ENCODE results near the gene CDADC1. TPM values are rescaled to one million over a fixed set of nuclear protein-coding genes. Genes with fewer than 3 reads are reported as not detected.

Gene CDADC1
- 8.9 to 13.5 TPM (median 11.8 TPM) in 3 replicates for total RNA-seq
- long read RNA-seq, partial matches to known transcripts: 6 of 8 reads
- long read RNA-seq, other reads (novel, unspliced or antisense): 1 of 8 reads

DNA sequence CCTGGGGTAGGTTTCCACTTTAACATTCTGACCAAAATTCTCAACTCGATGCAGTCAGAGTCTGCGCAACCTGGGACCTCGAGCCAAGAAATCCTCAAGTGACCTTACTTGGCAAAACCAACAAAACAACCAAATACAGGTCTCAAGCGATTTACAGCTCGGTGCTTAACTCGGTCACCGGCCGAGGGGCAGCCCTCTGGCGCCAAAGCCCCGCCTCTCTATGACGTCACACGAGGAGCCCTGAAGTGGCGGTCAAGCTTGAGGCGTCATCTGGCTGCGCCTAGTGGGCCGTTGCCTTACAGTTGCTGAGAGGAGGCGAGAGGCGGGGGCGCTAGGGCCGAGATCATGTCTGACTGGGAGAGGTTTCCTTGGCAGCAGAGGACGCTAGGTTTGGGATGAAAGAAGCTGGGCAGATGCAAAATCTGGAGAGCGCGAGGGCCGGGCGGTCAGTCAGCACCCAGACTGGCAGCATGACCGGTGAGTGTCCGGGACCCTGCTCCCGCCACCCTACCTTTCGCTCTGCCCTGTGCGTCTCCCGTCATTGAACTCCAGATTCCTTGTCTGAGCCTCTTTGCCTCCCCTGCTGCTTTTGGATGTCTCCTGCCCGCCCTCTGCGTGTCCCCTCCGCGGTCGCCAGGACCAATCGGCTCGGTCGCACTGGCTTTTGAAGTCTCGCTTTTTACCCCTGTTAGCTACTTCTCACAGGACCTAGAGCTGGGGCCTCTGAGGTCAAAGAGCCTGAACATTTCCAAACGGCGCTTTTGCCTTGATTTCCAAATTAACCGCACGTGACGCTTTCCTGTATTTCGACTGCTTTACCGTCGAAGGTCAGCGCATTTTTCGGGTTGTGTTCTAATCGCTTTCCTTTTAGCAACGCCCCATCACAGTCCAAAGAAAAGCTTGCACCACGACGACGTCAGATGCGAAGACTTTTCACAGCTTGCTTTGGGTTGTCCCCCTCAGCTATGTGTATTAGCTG is at the start of gene CDADC1:
Gene CDADC1 (plus strand): TSS at position 283 of the 979 bp plus-strand sequence. CDS start 113 bp downstream, at position 396.
- Mint-ChIP-seq H3K36me3 (ENCODE audit: low read depth) (peaks cover 2% of the 10 kb centered on the region), H3K27ac (ENCODE audit: unreplicated experiment) (peak within 1 kb of the TSS; percentile 99), H3K9me3 (ENCODE audit: low read depth) (no peaks in the 10 kb centered on the region), H3K4me1 (ENCODE audit: low read depth) (peaks cover 16% of the 10 kb centered on the region), H3K27me3 (ENCODE audit: low read depth) (no peaks in the 10 kb centered on the region), H3K4me3 (ENCODE audit: unreplicated experiment) (peak within 1 kb of the TSS; percentile 88)
- TF ChIP-seq, protein P1, sequence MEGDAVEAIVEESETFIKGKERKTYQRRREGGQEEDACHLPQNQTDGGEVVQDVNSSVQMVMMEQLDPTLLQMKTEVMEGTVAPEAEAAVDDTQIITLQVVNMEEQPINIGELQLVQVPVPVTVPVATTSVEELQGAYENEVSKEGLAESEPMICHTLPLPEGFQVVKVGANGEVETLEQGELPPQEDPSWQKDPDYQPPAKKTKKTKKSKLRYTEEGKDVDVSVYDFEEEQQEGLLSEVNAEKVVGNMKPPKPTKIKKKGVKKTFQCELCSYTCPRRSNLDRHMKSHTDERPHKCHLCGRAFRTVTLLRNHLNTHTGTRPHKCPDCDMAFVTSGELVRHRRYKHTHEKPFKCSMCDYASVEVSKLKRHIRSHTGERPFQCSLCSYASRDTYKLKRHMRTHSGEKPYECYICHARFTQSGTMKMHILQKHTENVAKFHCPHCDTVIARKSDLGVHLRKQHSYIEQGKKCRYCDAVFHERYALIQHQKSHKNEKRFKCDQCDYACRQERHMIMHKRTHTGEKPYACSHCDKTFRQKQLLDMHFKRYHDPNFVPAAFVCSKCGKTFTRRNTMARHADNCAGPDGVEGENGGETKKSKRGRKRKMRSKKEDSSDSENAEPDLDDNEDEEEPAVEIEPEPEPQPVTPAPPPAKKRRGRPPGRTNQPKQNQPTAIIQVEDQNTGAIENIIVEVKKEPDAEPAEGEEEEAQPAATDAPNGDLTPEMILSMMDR (IDR thresholded peaks at IDR 0.05): no peak
- DNase-seq (ENCODE audit: low spot score): peak; percentile 97

DNA sequence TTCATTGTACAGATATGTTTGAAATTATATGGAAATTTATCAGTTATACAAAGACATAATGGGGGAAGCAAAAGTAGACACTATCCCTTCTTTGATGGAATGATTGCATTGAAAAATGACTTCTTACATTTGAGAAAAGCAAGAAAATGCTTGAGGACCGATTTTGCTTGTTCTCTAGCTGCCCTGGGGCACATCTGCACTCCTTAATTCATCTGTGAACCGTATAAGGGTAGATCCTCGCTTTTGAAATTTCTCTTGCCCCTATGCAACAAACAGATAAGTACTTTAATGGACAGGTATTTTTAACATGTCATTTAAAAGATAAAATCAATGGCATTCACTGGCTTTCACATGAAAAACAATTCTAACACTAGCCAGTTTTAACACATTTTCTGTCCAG is 41.1 kb upstream of the CDADC1 start:
- Mint-ChIP-seq H3K27ac (ENCODE audit: unreplicated experiment) (no peak overlapping the region), H3K36me3 (ENCODE audit: low read depth) (peaks cover 24% of the 10 kb centered on the region)
- TF ChIP-seq, protein P1 (IDR thresholded peaks at IDR 0.05): no peak

DNA sequence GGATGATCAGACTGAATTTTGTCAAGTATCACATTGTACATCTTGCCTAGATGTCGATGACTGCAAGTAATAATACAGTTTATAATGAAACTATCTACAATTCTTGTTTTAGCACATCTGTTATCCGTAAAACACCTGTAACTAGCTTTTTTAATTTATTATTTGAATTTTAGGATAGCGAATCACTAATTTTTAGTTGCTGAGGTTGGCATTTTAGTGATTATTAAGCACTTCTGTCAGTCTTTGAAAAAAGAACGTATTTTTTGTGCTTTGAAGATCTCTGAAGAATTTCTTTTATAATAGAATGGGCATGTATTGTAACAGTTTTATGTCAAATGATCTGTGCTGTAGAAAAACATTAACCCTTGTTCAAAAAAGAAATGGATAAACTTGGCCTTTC is 39.1 kb upstream of the CDADC1 start:
- no peaks in the 10 kb centered on the region for H3K9me3 Mint-ChIP-seq (ENCODE audit: low read depth)
- TF ChIP-seq, protein P1 (IDR thresholded peaks at IDR 0.05): no peak
- peaks cover 24% of the 10 kb centered on the region for H3K36me3 Mint-ChIP-seq (ENCODE audit: low read depth)
- DNase-seq (ENCODE audit: low spot score): no peak
- no peaks in the 10 kb centered on the region for H3K27me3 Mint-ChIP-seq (ENCODE audit: low read depth)
- H3K4me1 Mint-ChIP-seq (ENCODE audit: low read depth): no peaks in the 10 kb centered on the region
- H3K27ac Mint-ChIP-seq (ENCODE audit: unreplicated experiment): no peak overlapping the region
- H3K4me3 Mint-ChIP-seq (ENCODE audit: unreplicated experiment): no peak overlapping the region

More for the DNA sequence above, 41.1 kb upstream of the CDADC1 start:
- Mint-ChIP-seq H3K9me3 (ENCODE audit: low read depth) (no peaks in the 10 kb centered on the region), H3K4me3 (ENCODE audit: unreplicated experiment) (no peak overlapping the region), H3K27me3 (ENCODE audit: low read depth) (no peaks in the 10 kb centered on the region), H3K4me1 (ENCODE audit: low read depth) (no peaks in the 10 kb centered on the region)
- no peak for DNase-seq (ENCODE audit: low spot score)

DNA sequence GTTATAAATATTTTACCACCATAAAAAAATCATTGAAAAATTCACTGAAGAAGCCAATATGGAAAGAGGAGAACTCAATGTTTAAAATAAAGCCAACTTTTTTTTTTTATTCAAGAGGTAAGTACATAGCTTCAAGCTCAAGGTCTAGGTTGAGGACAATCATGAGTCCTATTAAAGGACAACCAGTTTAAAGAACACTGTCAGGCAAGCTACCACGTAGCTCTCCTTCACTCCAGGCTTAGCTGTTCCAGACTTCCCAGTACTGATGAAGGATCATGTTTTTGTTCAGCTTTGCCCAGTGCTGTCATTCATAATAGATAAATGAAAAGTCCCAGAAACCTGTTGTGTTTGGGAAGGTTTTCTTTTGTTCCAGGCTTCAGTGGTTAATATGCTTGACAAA is 37.6 kb upstream of the CDADC1 start:
- no peak for DNase-seq (ENCODE audit: low spot score)
- Mint-ChIP-seq H3K27ac (ENCODE audit: unreplicated experiment) (no peak overlapping the region), H3K9me3 (ENCODE audit: low read depth) (no peaks in the 10 kb centered on the region), H3K4me1 (ENCODE audit: low read depth) (no peaks in the 10 kb centered on the region), H3K36me3 (ENCODE audit: low read depth) (peaks cover 20% of the 10 kb centered on the region), H3K4me3 (ENCODE audit: unreplicated experiment) (no peak overlapping the region), H3K27me3 (ENCODE audit: low read depth) (no peaks in the 10 kb centered on the region)
- TF ChIP-seq, protein P1 (IDR thresholded peaks at IDR 0.05): no peak

DNA sequence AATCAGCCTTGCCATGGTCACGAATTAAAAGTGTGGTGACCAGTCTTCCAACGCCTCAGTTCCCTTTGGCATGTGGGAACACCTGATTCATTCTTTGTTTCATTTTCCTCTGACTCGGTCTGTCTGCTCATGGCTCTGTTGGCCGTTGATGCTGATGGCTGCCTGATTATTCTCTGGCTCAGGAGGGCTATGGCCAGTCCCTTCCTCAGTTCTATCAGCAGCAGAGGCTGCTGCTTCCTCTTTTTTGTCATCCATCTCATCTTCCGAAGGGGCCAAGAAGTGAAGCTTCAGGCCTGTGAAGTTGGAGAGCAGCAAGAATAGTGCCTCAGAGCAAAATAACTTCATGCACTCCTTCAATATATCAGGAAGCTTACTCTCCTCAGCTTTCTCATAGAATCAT is 37.1 kb upstream of the CDADC1 start:
- TF ChIP-seq, protein P1 (IDR thresholded peaks at IDR 0.05): no peak
- Mint-ChIP-seq H3K27me3 (ENCODE audit: low read depth) (no peaks in the 10 kb centered on the region), H3K36me3 (ENCODE audit: low read depth) (peaks cover 17% of the 10 kb centered on the region), H3K9me3 (ENCODE audit: low read depth) (no peaks in the 10 kb centered on the region), H3K4me3 (ENCODE audit: unreplicated experiment) (no peak overlapping the region), H3K4me1 (ENCODE audit: low read depth) (no peaks in the 10 kb centered on the region), H3K27ac (ENCODE audit: unreplicated experiment) (no peak overlapping the region)
- no peak for DNase-seq (ENCODE audit: low spot score)

Data from chondrocyte (in vitro differentiated cells).